Measurements from ENCODE around the gene MLXIP. TPM values are rescaled to one million over a fixed set of nuclear protein-coding genes. Genes with fewer than 3 reads are reported as not detected.

The MLXIP gene
- total RNA-seq, 1 experiment from 2014 or later: 32.4 TPM

DNA sequence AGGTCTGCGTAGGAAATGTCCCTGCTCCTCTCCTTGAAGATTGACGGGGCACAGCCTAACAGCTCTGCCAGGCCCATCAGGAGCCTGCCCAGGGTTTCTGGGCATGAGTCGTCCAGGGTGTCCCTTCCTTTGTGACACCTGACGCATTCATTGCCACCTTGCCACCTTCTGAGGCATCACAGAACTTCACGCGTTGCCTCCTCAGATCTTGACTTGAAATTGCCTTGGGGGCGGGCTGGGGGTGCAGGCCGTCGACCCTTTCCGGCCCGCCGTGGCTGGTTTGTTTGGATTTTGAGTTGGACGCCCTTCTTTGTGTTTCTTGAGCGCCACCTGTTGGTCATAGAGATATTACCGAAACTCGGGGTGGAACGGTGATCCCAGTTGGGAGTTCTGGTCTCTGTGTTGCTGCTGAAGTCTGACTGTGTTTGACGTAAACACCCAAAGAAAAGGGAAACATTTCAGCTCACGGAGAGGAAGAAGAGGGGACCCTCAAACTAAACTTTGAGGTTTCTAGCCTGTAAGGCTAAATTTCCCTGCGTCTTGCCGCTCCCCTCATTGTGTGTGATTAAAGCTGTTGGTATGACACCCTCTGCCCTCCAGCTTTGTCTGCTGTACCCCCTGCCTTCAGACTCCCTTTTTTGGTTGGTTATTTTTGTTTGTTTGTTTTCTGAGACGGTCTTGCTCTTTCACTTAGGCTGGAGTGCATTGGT lies 44.6 kb downstream of the MLXIP start:
- Histone ChIP-seq H4K20me1 (ENCODE audit: control insufficient read depth, insufficient read depth, insufficient read length) (no peaks in the 10 kb centered on the region), H2BK12ac (ENCODE audit: insufficient read length, low read depth, low read length) (no peak overlapping the region), H3T11ph (ENCODE audit: low read length) (no peak overlapping the region), H2AFZ (ENCODE audit: low read length) (no peak overlapping the region), H3K9me3 (ENCODE audit: control insufficient read depth, low read depth, low read length) (no peaks in the 10 kb centered on the region), H3K4me1 (ENCODE audit: insufficient read depth, low read length) (0 out of 2 replicates have a peak, but pooled peaks cover 4% of the 10 kb centered on the region), H4K8ac (replicated peaks; ENCODE audit: insufficient read length, low read depth, low read length) (no peak overlapping the region), H2BK15ac (ENCODE audit: low read depth, low read length) (no peak overlapping the region), H3K56ac (ENCODE audit: insufficient read length, low read depth, low read length) (no peak overlapping the region), H2BK120ac (ENCODE audit: low read depth, low read length, poor library complexity, severe bottlenecking) (no peak overlapping the region), H3K23me2 (ENCODE audit: insufficient read length, low read depth, low read length, poor library complexity, severe bottlenecking) (no peaks in the 10 kb centered on the region), H3K79me1 (ENCODE audit: insufficient read depth, low read depth, low read length, poor library complexity, severe bottlenecking) (no peaks in the 10 kb centered on the region), H2BK5ac (ENCODE audit: insufficient read length, low read length) (no peak overlapping the region), H2BK20ac (ENCODE audit: low read depth, low read length, poor library complexity, severe bottlenecking) (no peak overlapping the region), H3K14ac (ENCODE audit: insufficient read depth, low read length) (no peak overlapping the region), H4K5ac (ENCODE audit: insufficient read length, low read depth, low read length) (no peak overlapping the region), H3K79me2 (ENCODE audit: insufficient read depth, low read length) (no peaks in the 10 kb centered on the region; the same call in 1 of the 2 replicates), H3K9ac (ENCODE audit: extremely low read depth, insufficient read length, low read length) (no peak overlapping the region), H2AK5ac (ENCODE audit: insufficient read length, low read length) (no peak overlapping the region), H3K4me2 (ENCODE audit: insufficient read depth, insufficient read length, low read length) (no peak overlapping the region), H3K18ac (ENCODE audit: insufficient read length, low read depth, low read length) (no peak overlapping the region), H3K23ac (ENCODE audit: insufficient read length, low read depth, low read length) (no peak overlapping the region), H3K27me3 (ENCODE audit: insufficient read depth, low read length) (no peaks in the 10 kb centered on the region), H3K27ac (ENCODE audit: insufficient read length, low read depth, low read length) (no peak overlapping the region), H4K91ac (ENCODE audit: insufficient read length, low read depth, low read length) (no peak overlapping the region), H3K4ac (ENCODE audit: low read depth, low read length) (no peak overlapping the region)
- TF ChIP-seq, protein P1, sequence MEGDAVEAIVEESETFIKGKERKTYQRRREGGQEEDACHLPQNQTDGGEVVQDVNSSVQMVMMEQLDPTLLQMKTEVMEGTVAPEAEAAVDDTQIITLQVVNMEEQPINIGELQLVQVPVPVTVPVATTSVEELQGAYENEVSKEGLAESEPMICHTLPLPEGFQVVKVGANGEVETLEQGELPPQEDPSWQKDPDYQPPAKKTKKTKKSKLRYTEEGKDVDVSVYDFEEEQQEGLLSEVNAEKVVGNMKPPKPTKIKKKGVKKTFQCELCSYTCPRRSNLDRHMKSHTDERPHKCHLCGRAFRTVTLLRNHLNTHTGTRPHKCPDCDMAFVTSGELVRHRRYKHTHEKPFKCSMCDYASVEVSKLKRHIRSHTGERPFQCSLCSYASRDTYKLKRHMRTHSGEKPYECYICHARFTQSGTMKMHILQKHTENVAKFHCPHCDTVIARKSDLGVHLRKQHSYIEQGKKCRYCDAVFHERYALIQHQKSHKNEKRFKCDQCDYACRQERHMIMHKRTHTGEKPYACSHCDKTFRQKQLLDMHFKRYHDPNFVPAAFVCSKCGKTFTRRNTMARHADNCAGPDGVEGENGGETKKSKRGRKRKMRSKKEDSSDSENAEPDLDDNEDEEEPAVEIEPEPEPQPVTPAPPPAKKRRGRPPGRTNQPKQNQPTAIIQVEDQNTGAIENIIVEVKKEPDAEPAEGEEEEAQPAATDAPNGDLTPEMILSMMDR (conservative IDR thresholded peaks at IDR 0.05): peak; percentile 89
- peak; percentile 82 for DNase-seq
- H3K27ac Mint-ChIP-seq: peak overlapping the region; percentile 71 to 94 (median 91); a peak in 5 of 7 replicates
- no CpG with 5 or more reads among the region's 22 CpGs for WGBS (ENCODE audit: extremely low coverage, insufficient read length, low lambda C conversion rate)
- H3K9me3 Mint-ChIP-seq: no peaks in the 10 kb centered on the region
- peaks cover 19 to 20% of the 10 kb centered on the region in 2 experiments for H3K4me1 Mint-ChIP-seq
- H3K36me3 Mint-ChIP-seq (ENCODE audit: insufficient read depth in 1 of 3, low read depth in 3 of 3): peaks cover 0 to 2% (median 2%) of the 10 kb centered on the region in 3 experiments; a peak in 5 of 7 replicates
- H3K27me3 Mint-ChIP-seq (ENCODE audit: low read depth): no peaks in the 10 kb centered on the region
- H3K4me3 Mint-ChIP-seq: no peak overlapping the region

Data from H9 (cell line).